Trophoblast cell (in vitro differentiated cells and primary cell): ENCODE data around the gene NKAPL.
"Not testable (repeated sequence)": the region's sequence is repeated elsewhere in the genome, so short reads cannot be mapped to it uniquely, and the experiment has no call there.

Experiments used
- DNase-seq, 2 donors: peaks; one replicate each; pipeline ENCODE4 v3.0.0-alpha.2; 2016
- H2AFZ ChIP-seq: 2 replicates; pipeline ENCODE4 v1.6.1; 2013; ENCODE audit warnings: low read length, moderate library complexity, mild to moderate bottlenecking; ENCODE audit not compliant: insufficient read depth, poor library complexity
- H2AK5ac ChIP-seq: 2 replicates; pipeline ENCODE4 v1.6.1; 2013; ENCODE audit warnings: mild to moderate bottlenecking, low read length
- H2BK120ac ChIP-seq: 2 replicates; pipeline ENCODE4 v1.6.1; 2013; ENCODE audit warnings: low read length, mild to moderate bottlenecking, moderate library complexity; ENCODE audit not compliant: insufficient read depth, poor library complexity
- H2BK12ac ChIP-seq: 2 replicates; pipeline ENCODE4 v1.6.1; 2013; ENCODE audit warnings: mild to moderate bottlenecking, low read length, moderate library complexity
- H2BK5ac ChIP-seq: 2 replicates; pipeline ENCODE4 v1.6.1; 2013; ENCODE audit warnings: low read length, low read depth, moderate library complexity, mild to moderate bottlenecking; ENCODE audit not compliant: poor library complexity
- H3K14ac ChIP-seq: 2 replicates; pipeline ENCODE4 v1.6.1; 2013; ENCODE audit warnings: mild to moderate bottlenecking, low read length
- H3K18ac ChIP-seq: 2 replicates; pipeline ENCODE4 v1.6.1; 2013; ENCODE audit warnings: mild to moderate bottlenecking, low read length
- H3K23ac ChIP-seq: 2 replicates; pipeline ENCODE4 v1.6.1; 2013; ENCODE audit warnings: low read length
- H3K27ac ChIP-seq: 2 replicates; pipeline ENCODE4 v1.5.1; 2013; ENCODE audit warnings: low read depth, mild to moderate bottlenecking, inconsistent platforms, low read length, moderate library complexity
- H3K27me3 ChIP-seq: 2 replicates; pipeline ENCODE4 v1.6.1; 2013; ENCODE audit warnings: inconsistent platforms, mild to moderate bottlenecking, low read length, moderate library complexity; ENCODE audit not compliant: insufficient read depth
- H3K36me3 ChIP-seq, 2 experiments: 1 replicate in 1 of 2; 2 replicates in 1 of 2; pipeline ENCODE4 v1.6.1; 2013; ENCODE audit warnings: low read length in 2 of 2, mild to moderate bottlenecking in 2 of 2, moderate library complexity in 1 of 2; ENCODE audit not compliant: insufficient read depth in 2 of 2, control insufficient read depth in 1 of 2
- H3K4ac ChIP-seq: 2 replicates; pipeline ENCODE4 v1.6.1; 2013; ENCODE audit warnings: low read depth, mild to moderate bottlenecking, low read length, moderate library complexity
- H3K4me1 ChIP-seq, 2 experiments: 1 replicate in 1 of 2; 2 replicates in 1 of 2; pipeline ENCODE4 v1.6.1; 2013; ENCODE audit warnings: low read length in 2 of 2, mild to moderate bottlenecking in 2 of 2, moderate library complexity in 1 of 2; ENCODE audit not compliant: insufficient read depth in 2 of 2, control insufficient read depth in 1 of 2
- H3K4me2 ChIP-seq: 2 replicates; pipeline ENCODE4 v1.6.1; 2013; ENCODE audit warnings: inconsistent platforms, mild to moderate bottlenecking, low read length, moderate library complexity
- H3K4me3 ChIP-seq: 2 replicates; pipeline ENCODE4 v1.5.1; 2013; ENCODE audit warnings: mild to moderate bottlenecking, low read depth, low read length, inconsistent platforms
- H3K79me1 ChIP-seq: one replicate; pipeline ENCODE4 v1.6.1; 2013; ENCODE audit warnings: low read length
- H3K79me2 ChIP-seq: 2 replicates; pipeline ENCODE4 v1.6.1; 2013; ENCODE audit warnings: low read length, mild to moderate bottlenecking; ENCODE audit not compliant: control insufficient read depth, insufficient read depth, poor library complexity
- H3K9ac ChIP-seq: 2 replicates; pipeline ENCODE4 v1.6.1; 2013; ENCODE audit warnings: mild to moderate bottlenecking, low read length
- H3K9me3 ChIP-seq: 2 replicates; pipeline ENCODE4 v1.6.1; 2013; ENCODE audit warnings: low read depth, mild to moderate bottlenecking, control low read depth, inconsistent platforms, low read length; ENCODE audit not compliant: insufficient read depth
- H4K12ac ChIP-seq: 2 replicates; pipeline ENCODE4 v1.6.1; 2013; ENCODE audit warnings: low read depth, mild to moderate bottlenecking, low read length, moderate library complexity
- H4K8ac ChIP-seq: 2 replicates; pipeline ENCODE4 v1.6.1; 2013; ENCODE audit warnings: low read depth, mild to moderate bottlenecking, low read length, moderate library complexity
- H4K91ac ChIP-seq: one replicate; pipeline ENCODE4 v1.6.1; 2013; ENCODE audit warnings: low read depth, mild to moderate bottlenecking, low read length, moderate library complexity

NKAPL gene

GRCh38 chr6:28306363-28306762, 47.3 kb downstream of the NKAPL start:
- H3K4ac ChIP-seq, H3K18ac ChIP-seq, H3K9ac ChIP-seq, H3K9me3 ChIP-seq, H2BK120ac ChIP-seq, H4K12ac ChIP-seq, H3K79me1 ChIP-seq, H3K27ac ChIP-seq, H2AFZ ChIP-seq, H3K4me2 ChIP-seq, H3K4me3 ChIP-seq, H2AK5ac ChIP-seq, H4K8ac ChIP-seq, H3K23ac ChIP-seq, H4K91ac ChIP-seq, H3K27me3 ChIP-seq, H3K36me3 ChIP-seq, DNase-seq, H3K4me1 ChIP-seq, H2BK12ac ChIP-seq, H2BK5ac ChIP-seq, H3K79me2 ChIP-seq, H3K14ac ChIP-seq: not testable (repeated sequence)
